NCI-H2196 (cell line): ENCODE data around the gene VPS8.

ENCODE experiments used
- DNase-seq: peaks from one replicate; lab custom pipeline; 2025; ENCODE audit not compliant: unreplicated experiment; lab: John Stamatoyannopoulos, UW

Gene VPS8

DNA sequence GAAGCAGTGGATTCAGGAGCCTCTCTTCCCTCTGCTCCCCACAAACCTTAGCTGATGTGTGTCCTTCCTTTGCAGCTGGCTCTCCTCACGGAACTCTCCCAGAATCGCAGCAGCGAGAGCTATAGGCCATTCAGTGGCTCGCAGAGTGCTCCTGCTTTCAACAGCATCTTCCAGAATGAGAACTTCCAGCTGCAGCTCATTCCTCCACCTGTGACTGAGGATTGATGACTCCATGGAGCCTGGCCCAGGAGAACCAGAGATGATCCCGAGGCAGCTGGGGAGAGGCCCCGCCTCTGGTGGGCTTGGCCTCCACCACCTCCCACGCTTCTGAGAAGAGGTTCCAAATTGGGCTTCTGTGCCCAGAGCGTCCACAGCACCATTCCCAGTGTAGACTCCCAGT lies 239.8 kb downstream of the VPS8 start:
- DNase-seq, result no peak

DNA sequence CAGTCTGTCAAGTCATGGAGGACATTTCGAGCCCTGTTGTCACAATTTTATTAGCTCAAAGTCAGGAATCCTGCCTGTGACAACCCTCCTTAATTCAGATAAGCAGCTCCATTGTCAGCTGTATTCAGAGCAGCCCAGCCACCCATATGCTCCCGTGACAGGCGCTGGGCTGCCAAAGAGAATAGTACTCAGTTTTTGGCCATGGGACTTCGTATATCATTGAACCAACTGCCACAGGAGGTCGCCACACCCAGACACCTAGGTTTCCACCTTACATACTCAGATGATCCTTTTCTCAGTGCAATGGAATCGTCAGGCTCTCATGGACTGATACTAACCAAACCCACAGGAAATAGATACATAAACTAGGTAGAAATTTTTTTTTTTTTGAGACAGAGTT lies 240.7 kb downstream of the VPS8 start:
- DNase-seq, result no peak

DNA sequence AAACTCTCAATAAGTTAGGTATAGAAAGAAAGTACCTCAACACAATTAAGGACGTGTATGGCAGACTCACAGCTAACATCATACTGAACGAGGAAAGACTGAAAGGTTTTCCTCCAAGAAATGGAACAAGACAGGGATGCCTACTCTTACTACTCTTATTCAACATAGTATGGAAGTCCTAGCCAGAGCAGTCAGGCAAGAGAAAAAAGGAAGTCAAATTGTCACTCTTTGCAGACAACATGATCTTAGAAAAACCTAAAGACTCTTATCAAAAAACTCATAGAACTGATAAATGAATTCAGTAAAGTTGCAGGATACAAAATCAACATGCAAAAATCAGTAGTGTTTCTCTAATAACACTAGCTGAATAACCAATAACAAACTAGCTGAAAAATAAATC lies 244.9 kb downstream of the VPS8 start:
- DNase-seq, result no peak

DNA sequence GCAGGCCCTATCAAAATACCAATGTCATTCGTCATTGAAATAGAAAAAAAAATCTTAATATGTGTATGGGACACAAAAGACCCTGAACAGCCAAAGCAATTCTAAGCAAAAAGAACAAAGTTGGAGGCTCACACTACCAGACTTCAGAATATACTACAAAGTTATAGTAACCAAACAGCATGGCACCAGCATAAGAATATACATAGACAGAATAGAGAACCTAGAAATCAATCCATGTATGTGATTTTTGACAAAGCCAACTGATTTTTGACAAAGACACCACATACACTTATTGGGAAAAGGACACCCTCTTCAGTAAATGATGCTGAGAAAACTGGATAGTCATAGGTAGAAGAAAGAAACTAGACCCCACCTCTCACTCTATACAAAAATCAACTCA lies 245.9 kb downstream of the VPS8 start:
- DNase-seq, result no peak

DNA sequence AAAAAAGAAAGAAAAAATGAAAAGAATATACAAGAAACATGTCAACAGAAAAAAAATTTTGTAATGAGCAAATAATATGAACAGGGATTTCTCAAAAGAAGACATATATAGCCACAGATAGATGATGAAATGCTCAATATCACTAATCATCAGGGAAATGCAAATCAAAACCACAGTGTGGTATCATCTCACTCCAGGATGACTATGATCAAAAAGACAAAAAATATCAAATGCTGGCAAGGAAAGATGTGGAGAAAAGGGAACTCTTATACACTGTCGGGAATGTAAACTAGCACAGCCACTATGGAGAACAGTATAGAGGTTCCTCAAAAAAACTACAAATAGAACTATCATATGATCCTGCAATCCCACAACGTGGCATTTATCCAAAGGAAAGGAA lies 246.8 kb downstream of the VPS8 start:
- DNase-seq, result no peak

DNA sequence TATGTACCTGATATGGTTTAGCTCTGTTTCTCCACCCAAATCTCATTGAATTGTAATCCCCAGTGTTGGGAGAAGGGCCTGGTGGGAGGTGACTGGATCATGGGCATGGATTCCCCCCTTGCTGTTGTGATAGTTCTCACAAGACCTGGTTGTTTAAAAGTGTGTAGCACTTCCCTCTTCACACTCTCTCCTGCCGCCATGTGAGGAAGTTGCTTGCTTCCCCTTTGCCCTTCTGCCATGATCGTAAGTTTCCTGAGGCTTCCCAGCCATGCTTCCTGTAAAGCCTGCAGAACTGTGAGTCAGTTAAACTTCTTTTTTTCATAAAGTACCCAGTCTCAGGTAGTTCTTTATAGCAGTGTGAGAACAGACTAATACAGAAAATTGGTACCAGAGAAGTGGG lies 247.8 kb downstream of the VPS8 start:
- DNase-seq, result no peak

DNA sequence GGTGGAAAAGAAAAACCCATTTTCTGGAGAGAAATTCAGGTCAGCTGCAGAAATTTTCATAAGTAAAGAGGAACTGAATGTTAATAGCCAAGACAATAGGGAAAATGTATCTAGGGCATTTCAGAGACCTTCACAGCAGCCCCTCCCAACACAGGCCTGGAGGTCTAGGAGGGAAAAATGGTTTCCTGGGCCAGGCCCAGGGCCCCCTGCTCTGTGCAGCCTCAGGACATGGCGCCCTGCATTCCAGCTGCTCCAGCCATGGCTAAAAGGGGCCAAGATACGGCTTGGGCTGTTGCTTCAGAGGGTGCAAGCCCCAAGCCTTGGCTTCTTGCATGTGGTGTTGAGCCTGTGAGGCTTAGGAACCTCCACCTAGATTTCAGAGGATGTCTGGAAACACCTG lies 248.7 kb downstream of the VPS8 start:
- no peak for DNase-seq

DNA sequence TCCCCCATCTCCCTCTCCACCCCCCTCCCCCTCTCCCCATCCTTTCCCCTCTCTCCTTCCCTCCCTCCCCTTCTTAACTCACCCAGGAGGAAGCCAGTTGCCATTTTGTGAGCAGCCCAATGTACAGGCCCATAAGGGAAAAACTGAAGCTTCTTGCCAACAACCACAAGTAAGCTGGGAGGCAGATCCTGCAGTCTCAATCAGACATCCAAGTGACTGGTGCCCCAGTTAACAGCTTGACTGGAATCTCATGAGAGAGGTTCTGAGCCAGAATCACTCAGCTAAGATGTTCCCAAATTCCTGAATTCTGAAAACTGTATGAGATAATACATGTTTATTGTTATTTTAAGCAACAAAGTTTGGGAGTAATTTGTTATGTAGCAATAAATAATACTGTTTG lies 250.2 kb downstream of the VPS8 start:
- no peak for DNase-seq

DNA sequence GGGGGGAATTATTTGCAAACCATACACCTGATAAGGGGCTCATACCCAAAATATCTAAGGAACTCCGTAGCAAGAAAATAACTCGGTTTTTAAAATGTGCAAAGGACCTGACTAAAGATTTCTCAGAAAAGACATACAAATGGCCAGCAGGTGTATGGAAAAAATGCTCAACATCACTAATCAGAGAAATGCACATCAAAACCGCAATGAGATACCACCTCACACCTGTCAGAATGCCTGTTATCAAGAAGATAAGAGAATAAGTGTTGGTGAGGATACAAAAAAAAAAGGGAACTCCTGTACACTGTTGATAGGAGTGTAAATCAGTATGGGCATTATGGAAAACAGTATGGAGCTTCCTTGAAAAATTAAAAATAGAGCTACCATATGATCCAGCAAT lies 251.5 kb downstream of the VPS8 start:
- no peak for DNase-seq

DNA sequence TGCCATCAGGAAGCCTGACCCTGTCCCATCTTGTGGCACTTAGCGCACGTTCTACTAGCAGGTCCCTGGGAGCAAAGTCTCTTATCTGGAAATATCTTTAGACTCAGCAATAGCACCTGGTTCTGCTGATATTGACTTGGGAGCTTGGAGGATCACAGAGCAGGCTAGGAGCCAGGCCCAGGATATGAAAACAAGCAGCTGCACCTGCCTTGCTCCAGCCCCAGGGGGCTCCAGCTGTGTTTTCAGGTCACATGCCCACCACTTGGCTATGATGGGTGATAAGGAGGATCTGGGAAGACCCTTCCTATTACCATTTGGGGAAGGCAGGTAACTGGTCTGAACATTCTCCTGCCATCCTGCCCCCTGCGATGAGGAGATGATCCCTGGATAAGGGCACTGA lies 253.1 kb downstream of the VPS8 start:
- DNase-seq, result no peak

DNA sequence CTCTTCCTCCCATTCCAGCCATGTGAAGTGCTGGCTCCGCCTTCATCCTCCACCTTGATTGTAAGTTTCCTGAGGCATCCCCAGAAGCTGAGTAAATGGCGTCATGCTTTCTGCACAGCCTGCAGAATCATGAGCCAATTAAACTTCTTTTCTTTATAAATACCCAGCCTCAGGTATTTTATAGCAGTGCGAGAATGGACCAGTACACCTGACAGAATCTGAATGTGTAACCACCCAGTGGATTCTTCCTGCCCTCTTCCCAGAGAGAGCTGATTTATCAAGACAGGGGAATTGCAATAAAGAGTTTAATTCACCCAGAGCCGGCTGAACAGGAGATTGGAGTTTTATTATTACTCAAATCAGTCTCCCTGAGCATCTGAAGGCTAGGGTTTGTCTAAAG lies 254.3 kb downstream of the VPS8 start:
- DNase-seq, result no peak

DNA sequence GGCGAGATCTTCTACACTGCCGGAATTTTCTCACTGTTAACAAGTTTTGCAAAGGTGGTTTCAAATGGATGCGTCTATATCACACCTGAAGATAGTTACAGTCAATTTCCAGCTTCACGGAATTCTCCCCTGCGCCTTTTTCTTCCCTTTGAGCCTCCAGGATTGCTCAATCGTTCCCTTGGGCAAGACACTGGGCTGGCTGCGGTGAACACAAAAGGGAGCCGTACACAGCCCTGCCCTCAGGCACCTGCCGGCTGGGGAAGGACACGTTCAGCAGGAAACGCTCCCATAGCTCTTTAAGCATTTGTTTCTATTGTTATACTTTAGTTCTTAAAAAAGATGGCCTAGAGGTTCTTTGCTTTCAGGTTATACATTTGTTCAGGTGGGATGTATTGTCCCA lies 255.2 kb downstream of the VPS8 start:
- no peak for DNase-seq

DNA sequence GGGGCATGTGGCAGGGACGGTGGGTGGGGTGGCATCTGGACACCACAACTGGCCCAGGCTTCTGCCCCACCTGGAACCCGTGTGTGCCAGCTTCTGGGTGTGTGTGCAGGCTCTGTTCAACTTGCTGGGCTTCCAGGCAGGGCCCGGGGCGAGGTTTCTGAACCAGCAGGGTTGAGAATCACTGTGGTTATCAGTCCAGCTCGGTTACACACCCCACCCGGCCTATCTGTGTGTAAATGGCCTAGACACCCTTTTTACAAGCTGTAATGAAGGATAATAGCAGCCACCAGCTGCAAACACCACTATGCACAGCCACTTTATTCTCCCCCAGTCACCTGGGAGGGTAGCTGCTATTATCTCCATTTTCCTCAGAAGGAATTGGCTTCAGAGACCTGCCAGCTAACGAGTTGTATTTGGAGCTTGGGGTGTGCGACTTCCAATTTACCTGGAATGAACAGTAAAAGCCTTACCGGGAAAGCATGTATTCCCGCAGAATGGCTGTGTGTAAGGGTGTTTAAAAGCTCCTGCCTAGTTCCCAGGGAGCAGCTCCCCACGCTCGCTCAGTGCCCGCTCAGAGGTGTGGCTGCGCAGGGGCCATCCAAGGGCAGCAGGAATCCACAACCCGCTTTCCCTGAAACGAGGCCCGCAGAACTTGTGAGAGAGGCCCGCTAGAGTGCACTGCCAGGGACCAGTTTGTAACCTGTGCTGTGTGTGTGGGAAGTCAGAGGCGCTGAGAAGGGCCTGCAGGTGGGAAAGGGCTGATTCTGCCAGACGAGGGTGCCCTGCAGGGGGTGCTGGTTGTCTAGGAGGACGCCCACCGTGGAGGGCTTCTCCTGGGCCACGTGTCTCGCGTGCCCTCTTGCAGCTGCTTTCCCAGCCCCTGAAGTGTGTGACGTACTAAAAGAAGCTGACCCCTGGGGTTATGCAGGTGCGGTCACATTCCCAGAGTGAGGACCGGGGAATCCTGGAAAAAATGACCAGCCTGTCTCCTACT lies 257.4 kb downstream of the VPS8 start:
- DNase-seq, result no peak

DNA sequence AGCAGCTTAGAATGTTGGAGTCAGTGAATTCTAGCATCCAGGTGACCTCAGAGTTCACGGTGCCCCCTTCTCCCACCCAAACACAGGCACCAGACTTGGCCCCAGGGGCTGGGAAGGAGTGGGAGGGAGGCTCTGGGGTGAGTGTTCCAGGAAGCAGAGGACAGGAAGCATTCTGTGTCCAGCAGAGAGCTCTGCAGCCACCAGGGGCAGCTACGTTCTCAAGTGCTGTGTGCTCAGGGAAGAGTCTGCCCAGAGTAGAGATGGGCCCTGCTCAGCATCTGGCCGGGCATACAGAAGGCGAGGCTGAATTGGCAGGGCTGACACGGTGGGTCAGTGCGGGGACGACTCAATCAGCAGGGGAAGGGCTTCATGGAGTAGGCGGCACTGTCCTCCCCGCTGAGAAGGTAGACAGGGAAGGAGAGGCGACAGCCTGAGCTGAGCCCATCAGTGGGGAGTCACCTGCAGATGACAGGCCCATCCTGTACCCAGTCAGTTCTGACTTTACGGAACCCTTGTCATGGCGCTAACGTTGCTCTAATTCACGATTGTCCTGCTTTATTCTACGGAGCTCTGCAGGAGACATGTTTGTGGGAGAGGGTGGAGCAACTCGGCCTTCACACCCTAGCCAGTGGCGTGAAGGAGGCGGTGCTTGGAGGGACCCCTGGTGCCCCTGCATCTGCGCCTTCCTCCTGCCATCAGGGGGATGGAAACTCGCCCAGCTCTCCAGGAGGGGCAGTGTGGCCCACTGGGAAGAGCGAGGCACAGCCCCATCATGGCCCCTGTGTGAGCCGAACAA lies 258.7 kb downstream of the VPS8 start:
- peak; percentile 31 for DNase-seq

DNA sequence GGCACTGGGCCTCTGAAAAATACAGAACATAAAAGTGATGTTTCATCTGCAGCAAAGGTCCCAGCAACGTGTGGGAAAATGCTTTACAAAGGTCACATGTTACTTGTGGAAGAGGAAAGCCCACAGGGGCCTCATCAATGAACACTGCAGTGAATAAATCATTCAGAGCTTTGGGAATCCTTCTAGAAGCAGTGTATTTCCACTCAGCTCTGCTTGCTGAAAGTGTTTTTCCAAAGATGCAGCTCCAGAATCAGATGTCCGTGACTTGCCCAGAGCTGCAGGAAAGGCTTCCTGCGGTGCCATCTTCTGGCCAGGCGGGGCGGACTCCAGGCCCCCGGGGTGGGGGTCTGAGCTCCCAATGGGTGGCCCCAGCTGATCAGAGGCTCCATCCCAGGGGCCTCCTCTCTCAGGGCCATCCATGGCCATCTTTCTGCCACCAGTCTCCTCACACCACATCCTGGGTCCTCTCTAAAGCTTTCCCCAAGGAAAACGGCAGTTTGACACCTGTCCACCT lies 259.4 kb downstream of the VPS8 start:
- DNase-seq, result no peak

DNA sequence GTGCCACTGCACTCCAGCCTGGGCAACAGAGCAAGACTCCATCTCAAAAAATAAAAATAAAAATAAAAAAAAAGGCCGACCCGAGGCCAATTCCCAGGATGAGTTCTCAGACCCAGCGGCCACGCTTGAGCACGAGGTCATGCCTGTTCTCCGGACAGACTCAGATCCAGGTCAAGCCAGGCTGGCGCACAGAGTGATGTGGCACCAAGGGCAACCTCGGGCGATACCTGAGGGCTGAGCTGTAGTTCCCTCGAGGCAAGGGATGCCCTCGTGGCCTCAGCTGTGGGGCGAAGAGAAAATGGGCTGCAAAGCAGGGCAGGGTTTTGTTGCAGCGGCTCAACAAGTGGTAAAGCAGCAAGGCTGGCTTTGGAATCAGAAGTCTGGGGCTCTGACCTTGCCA lies 263.6 kb downstream of the VPS8 start:
- DNase-seq, result no peak

DNA sequence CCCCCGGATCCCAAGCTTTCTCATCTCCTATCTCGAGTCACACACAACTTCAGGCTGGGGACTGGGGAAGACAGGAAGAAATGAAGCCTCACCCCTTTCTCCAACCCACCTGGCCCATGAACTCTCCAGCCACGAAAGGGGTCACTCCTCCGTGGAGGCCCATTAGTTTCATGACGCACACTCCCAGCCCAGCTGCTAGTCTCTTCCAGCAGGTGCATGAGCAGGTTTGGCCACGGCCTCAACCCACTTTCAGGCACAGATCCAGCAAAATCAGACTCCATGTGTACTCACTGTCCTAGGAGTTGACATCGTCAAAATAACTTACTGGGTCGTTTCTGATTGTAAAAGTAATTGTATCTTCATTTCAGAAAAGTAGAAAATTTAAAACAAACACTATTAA lies 264.3 kb downstream of the VPS8 start:
- peak; percentile 35 for DNase-seq

DNA sequence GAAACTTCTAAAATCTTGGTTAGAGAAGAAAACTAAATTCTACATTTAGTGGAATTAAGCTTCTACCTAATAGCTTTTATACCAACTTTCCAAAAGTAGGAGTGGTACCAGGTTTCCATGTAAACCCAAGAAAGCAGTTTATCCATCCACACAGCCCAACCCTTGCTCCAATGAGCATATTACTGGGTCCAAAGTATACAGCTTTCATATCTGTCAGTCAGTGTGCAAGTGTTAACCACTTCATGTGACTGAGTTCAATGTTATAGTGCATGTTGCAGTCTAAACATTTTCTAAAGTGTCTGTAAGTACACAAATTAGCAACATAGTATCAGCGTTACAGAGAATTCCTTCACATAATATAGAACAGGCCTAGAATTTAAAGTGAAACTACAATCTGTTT lies 267.7 kb downstream of the VPS8 start:
- DNase-seq, result no peak

DNA sequence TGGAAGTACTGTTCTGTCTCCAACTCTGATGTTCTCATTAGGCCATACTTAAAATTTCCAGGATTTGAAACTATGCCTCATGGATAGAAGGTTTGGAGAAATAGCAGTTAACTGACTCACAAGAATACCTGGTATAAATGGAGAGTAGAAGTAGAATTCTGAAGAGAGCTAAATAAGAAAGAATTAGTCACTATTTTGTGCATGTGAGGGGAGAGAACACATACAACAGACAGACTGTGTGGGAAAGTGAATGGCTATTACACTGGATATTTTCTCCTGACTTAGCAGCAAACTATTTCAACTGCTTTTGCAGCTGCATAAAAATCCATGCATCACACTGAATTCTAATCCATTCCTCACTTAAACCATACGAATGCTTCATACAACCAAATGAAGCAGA lies 269.6 kb downstream of the VPS8 start:
- DNase-seq, result no peak

DNA sequence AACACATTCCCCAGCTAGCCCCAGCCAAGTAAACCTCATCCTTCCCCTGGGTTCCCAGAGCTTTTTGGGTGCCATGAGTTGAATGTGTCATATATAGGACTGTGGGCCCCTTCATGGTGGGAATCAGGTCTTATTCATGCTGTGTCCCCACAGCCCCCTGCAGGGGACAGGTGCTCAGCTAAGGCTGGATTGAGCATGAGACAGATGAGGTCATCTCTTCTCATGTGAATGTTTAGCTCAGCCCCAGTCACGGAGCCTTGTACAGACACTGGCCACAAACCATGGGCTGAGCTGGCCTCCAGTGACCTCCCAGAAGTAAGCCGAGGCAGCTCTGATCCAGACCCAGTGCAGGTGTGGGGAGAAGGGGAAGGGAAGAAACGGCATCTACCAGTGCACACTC lies 270.2 kb downstream of the VPS8 start:
- no peak for DNase-seq

DNA sequence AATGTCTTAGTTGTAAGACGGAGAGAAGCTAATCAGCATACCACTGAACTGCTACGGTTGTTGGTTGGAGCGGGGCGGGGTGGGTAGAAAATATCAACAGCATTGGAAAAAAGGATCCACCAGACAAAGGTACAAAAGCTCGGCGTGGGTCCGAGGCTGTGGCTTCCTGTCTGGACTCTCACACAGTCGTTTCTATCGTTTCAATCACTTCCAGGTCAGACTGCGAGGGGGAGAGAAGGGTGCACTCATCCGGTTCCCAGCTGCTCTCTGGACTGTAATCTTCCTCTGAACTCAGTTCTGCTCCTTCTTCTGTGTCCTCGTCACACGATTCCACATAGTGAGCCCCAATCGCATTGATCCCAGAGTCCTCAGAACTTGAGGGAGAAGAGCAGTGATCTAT lies 270.9 kb downstream of the VPS8 start:
- DNase-seq, result no peak

DNA sequence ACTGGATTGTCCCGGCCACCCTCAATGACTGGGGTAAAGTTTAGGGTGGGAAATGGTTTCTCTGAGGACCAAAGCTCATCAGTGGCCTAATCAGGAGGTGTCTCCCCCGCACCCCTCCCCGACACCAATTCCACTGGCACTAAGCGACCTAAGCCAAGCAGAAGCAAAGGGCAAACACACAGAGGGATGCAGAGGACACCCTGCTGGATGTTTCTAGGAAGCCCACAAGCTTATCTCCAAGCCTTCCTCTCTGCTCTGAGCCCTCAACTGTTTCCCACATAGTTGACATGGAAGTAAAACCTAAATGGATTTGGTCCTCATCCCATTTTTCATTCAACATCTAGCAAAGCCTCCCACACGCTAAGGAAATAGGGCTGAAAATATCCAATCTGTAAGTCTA lies 272.4 kb downstream of the VPS8 start:
- no peak for DNase-seq
